Measurements from ENCODE around the gene PGAM5.

PGAM5 gene

DNA sequence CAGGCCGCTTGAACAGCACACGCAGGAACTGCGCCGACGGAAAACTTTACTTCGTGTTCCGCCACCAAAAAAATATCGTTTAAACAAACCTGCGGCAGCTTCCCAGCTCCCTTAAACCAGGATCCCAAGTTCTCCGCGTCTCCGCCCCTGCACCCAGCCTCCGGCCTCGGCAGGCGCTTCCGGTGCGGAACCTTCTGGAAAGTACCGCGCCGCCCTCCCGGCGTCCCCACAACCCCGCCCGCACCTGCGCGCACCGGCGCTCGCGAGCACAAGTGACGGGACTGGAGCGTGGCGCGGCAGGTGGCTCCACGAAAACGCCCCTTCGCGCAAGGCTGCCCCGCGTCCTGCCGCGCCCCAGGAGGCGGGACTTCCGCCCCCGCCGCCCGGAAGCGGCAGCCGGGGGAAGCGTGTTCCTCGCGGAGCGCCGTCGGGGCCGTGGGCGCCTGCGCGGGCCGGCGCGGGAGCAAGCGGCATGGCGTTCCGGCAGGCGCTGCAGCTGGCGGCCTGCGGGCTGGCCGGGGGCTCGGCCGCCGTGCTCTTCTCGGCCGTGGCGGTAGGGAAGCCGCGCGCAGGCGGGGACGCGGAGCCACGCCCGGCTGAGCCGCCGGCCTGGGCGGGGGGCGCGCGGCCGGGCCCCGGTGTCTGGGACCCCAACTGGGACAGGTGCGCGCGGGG is at the start of gene PGAM5:
TSS of gene PGAM5 (plus strand) at position 438 of the 675 bp plus-strand sequence. CDS start at position 473, 35 bp downstream.
- DNase-seq: peak; percentile 64 to 67

DNA sequence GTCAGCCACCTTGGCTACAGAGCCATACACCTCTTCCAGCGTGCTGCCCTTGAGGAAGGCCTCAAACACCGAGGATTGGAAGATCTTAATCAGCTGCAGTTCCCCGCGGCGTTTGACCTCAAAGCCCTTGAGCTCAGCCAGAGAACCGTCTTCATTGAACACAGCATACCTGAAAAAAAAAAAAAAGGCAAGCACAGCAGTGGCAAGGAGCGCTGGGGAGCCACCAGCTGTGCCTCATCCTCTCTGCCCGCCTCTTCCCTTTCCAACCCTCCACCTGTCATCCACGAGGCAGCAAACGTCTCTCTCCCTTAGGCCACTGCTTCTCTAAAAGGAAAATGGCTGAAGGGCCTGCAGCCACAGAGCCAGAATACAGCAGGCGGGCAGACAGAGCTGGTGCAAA is 49.6 kb upstream of the PGAM5 start:
- DNase-seq: no peak

DNA sequence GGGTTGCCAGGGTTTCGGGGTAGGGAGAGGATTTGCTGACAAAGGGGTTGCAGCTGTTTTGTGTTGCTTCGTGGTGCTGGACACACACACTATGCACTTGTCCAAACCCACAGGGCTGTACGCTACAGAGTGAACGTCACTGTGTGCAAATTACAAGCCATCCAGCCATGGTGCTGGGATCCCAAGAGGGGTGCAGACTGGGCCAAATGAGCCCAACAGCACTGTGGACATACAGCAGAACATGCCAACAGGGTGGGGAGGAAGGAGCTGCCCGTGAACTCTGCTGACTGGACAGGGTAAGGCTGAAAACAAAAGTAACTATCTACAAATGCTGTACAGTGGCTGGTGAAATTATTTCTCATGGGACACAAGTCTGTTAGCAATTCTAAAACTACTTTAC is 48.7 kb upstream of the PGAM5 start:
- DNase-seq: no peak

DNA sequence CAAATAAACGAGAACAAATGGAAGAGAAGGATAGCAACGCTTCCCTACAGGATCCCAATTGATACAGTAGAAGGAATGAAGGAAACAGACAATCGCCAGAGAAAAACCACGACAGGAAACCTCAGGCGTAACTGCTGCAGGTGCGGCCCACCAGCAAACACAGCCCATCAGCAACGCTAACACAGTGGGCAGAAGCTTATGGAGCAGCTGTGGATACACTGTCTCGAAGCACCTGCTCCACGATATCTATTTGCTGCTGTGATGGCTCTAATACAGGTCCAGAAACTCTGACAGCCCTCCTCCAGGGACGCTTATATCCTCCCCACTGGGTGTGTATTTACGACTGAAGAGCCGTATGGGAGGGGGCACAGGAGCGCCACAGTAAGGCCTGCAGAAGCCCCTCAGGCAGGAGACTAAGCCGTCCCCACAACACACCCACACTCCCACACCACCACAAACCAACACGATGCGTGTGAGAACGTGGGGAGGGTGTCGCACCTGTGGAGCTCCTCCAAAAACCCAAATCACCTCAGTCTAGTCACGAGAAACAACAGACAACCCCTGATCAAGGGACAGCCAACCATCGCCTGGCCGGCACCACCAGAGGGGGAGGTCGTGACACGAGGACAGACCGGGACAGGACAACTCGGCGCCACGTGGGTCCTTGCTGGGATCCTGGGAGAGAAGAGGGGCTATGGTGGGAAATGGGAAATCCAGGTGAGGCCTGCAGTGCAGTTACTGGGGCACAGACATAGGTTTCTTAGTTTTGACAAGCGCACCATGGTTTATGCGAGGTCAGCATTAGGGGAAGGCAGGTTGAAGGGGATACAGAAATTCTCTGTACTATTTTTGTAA is 47.5 kb upstream of the PGAM5 start:
- no peak for DNase-seq

DNA sequence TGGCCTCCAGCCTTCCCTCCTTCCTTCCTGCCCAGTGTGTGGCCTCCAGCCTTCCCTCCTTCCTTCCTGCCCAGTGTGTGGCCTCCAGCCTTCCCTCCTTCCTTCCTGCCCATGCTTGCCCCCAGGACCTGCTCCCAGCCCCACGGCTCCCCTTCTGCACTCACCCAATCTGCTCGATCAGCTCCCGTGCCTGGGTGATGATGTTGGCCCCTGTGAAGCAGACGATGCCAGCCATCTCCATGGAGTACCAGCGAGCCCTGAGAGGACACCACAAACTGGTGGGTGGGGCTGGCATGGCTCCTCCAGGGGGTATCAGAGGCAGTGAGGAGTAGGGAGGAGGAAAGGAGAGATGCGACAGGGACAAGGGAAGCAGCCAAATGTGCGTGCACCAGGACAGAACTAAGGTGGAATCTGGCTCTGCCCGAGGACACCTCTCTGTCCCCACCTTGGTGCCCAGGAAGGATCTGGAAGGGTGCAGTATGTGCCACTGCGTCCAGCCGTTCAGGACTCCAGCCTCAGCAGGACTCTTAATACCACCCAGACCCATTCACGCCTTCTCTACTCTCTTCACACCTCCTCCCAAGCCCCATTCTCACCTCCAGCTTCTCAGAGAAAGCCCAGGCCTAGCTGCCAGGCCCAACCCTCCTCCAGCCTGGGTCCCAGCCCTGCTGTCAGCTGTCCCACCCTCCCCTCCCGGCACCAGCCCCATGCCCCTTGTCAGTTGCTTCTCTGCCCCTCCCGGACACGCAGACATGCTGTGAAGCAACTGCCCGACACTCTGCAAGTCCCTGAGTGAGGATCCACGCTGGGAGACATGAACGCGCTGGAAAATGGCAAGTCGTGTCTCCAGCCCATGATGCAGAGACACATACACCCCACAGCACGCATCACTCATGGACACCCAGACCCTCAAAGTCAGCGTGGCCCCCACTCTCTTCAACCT is 46.2 kb upstream of the PGAM5 start:
- no peak for DNase-seq

DNA sequence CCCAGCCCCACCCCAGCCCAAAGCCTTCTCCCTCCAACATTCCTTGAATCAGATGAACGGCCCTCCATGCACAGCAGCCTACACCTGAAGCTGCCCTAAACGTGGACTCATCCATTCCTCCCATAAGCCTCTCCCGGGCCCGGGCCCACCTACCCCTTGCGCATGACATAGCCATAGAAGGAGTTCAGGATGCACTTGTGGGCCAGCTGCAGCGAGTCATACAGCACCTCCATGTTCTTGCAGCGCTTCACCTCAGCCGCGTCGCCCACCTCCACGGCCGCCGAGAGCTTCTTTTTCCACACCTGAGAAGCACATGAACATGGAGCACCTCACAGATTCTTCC is 45.5 kb upstream of the PGAM5 start:
- no peak for DNase-seq

DNA sequence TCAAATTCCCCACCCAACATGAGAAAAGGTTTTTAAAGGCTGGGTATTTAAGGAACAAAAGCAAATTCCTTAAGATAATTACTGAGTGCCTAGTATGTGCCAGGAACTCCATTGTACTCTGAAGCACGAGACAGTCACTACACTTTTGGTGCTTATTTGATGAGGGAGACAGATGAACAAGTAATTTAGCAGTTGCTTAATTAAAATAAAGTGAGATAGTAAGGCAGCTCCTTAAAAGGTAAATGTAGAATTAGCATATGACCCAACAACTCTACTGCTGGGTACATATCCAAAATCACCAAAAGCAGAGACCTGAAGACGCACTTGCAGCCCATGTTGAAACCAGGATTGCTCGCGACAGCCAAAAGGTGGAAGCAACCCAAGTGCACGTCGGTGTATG is 44.8 kb upstream of the PGAM5 start:
- DNase-seq: no peak

DNA sequence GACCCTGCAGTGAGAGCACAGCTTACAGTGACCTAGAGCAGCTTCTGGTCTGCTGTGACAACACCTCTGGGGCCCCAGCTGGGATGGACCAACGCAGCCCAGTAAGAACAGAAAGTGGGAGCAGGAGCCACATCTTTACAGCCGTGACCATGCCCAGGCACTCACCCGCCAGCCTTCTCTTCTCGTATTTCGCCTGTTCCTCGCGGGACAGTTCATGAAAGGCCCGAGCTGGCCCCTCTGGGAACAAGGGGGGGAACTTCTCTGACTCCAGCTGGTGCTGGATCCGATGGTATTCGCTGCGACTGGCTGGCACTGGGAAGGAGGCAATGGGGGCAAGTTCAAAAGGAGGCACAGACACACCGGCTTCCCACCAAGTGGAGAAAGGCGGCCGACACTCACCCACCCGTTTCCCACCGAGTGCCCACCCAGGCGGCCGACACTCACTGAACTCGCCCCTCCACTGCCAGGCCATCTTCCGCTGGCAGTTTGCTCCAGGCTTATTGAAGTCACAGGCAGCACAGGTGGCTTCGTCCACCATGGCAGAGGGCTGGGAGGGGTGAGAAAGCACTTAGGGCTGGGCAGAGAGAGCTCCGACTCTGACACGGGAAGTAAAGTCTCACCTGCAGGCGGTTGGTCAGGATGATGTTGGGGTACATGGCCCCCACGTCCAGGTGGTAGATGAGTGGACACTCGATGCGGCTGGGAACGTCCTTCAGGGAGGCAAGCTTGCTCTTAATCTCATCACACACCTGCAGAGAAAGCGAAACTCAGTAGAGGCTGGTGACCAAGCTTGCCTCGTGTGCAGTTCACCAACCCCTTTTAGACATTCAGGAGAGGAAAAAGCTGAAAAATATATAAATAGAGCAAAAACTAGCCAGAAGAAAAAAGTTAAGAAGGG is 42.2 kb upstream of the PGAM5 start:
- no peak for DNase-seq

DNA sequence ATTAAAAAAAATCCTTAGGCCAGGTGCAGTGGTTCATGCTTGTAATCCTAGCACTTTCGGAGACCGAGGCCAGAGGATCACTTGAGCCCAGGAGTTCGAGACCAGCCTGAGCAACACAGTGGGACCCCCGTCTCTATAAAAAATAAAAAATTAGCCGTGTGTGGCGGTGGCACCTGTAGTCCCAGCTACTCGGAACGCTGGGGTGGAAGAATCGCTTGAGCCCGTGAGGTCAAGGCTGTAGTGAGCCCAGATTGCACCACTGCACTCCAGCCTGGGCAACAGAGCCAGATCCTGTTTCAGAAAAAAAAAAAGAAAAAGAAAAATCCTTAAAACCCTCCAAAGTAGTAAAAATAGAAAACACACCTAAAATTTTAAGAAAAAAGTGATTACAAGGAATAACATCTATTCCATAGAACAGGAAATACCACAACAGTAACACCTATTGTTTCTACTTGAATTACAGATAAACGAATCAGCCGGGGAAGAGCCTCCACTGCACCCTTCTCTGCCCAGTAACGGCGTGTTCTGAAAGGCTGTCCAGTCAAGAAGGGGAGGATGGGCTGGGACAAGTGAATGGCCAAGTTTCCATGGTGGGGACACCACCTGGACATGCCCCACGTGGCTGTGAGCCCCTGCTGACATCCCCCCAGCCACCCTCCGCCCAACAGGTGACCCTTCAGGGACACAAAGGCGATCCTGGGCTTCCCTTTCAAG is 41.3 kb upstream of the PGAM5 start:
- no peak for DNase-seq

DNA sequence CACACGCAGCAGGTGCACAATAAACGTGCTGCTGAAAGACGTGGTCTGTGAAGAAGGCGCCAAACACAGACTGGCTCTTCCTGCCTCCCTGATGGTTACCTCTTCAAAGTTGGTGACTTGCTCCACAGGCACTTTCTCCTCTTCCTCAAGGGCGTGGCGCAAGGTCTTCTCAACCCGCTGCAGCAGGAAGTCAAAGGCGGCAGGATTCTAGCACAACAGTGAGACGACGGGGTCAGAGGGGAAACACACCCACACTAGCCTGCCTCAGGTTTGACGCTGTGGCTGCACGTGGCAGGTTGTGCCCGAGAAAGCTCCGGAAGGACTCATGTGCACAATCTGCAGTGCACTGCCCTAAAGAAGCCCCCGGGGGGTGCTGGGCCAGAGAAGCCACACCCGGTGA is 38.5 kb upstream of the PGAM5 start:
- no peak for DNase-seq

DNA sequence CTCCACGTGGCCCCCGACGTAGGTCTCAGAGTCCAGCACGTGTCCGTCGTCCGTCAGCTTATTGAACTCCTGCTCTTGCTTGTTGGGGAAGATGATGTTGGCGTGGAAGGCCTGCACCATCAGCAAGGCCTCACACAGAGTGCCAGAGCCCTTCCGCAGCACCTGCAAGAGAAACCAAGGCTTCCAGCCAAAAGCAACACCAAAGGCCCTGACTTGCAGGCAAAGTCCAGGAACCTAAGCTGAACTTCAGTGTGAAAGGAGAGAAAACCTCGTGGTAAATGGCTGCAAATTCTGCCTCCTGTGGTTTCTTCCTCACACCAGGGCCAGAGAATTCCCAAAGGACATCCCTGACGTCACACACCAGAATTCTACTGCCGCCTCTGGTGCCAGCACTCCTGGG is 38.0 kb upstream of the PGAM5 start:
- no peak for DNase-seq

DNA sequence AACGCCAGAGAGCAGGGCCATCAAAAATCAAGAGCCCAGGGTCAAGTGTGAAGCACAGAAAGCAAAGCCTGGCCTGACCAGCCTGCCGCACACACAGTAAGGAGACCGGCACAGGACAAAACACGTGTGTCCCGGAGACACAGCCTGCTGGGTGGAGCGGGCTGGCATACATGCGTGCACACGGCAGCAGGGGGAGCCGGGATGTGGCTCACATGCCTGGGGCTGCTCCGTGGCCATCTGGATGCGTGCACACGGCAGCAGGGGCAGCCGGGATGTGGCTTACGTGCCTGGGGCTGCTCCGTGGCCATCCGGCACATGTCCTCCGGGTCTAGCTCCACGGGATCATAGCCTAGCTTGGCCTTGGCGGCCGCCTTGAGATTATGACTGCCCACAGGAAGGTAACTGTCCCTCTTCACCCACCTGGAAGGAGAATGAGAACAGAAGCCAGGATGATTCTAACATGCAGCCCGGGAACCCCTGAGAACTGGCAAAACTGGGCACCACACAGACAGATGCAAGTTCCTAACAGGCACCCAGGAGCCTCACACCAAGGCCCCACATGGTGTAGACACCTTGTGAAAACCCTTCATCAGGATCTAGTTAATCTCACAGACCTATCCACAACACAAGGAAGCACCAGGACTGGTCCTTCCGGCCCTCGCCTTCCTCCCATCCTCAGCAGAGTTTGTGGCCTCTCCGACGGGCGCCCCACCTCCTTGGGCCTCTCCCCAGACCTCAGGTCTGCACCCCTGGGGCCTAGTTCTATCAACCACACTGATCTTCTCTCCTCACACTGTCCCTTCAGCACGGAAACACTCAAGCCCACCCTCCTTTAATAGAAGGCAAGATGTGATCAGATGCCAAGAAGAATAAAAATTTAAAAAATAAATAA is 37.1 kb upstream of the PGAM5 start:
- no peak for DNase-seq

DNA sequence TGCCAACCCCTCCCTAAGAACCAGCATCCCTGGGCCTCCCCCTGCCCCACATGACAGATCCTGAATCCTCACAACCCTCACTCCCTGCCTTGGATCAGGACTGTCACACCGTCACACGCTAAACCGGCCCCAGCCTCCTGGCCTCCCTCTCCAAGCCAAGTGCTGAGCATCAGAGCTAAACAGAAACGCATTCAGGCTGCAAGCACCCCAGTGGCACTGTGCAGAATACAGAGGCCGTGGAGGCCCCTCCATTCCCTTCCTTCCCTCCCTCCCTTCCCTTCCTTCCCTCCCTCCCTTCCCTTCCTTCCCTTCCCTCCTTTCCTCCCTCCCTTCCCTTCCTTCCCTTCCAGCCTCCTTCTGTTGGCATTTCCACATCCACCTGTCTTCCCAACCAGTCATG is 36.1 kb upstream of the PGAM5 start:
- no peak for DNase-seq

DNA sequence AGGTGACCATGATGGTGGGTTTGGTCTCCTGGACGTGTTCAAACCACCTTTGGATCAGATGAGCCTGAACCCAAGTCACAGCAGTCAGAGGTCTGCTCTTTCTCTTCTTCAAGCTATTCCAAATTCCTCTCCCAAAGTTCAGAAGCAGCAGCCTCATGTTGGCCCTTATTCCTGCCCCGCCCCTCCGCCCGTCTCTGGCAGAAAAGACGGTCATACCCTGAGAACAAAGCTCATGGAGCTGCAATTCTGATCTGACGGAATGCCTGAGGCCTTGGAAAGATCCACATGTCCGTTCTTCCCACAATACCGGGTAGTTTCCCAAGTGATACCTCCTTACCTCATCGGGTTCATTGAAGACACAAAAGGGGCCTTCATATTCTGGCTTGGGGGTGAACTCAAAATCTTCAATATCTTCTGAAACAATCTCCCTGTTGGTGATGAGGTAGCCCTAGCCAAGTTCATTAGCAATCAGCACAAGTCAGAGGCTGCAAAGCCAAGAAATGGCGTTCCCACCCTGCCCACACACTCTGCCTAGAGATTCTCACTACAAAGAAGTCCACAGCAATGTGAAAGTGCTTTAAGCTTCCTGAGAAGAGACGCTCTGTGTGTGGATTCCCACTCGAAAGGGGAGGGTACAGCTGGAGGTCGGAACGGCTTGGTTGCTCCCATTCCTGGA is 34.7 kb upstream of the PGAM5 start:
- DNase-seq: no peak

DNA sequence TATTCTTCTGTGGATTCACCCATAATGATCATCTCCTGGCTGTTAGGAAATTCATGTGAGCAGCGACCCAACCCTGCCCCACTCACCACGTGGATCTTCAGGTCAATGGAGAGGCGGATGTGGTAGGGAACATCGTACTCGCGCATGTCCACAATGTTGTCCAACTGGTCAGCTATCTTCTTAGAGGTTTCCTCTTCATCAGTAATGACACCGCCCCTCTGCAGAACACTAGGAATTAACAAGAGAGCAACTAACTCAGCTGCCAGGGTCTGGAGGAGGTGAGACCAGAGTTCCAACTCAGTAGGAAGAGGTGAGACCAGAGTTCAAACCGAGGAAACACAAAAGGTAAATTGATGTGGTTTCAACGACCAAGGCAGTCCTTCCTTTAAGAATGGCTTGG is 33.1 kb upstream of the PGAM5 start:
- DNase-seq: no peak

DNA sequence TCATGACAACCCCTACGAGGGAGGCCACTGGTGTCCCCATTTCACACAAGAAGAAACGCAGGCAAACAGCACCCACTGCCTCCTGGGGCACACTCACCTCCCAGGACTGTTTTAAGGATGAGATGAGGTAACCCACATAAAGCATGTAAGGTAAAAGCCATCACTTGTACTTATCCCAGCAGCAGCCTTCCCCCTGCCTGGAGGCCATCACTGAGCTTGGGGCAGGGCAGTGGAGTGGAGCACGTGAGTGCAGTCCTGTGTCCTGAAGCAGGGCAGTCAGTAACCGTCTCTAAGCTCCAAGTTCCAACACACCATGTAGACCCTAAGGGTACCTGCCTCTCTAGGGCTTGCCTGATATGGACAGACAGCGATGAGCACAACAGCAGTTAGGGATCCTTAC is 25.2 kb upstream of the PGAM5 start:
- no peak for DNase-seq

DNA sequence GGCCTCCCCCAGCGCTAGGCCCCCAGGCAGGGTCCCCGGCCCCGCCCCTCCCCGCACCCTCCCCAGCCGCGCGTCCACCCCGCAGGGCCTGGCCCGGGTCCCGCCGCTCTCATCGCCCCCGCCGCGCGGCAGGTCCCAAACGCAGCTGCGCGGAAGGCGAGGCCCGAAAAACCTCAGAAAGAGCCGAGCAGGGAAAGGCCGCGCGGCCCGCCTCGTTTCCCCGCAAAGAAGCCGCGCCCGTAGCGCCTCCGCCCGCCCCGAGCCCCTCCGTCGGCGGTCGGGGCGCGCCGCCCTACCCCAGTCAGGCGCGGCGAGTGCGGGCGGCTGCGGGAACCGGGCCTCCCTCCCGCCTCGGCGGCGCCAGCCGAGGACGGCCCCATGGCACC is 23.8 kb upstream of the PGAM5 start:
- DNase-seq: no peak

DNA sequence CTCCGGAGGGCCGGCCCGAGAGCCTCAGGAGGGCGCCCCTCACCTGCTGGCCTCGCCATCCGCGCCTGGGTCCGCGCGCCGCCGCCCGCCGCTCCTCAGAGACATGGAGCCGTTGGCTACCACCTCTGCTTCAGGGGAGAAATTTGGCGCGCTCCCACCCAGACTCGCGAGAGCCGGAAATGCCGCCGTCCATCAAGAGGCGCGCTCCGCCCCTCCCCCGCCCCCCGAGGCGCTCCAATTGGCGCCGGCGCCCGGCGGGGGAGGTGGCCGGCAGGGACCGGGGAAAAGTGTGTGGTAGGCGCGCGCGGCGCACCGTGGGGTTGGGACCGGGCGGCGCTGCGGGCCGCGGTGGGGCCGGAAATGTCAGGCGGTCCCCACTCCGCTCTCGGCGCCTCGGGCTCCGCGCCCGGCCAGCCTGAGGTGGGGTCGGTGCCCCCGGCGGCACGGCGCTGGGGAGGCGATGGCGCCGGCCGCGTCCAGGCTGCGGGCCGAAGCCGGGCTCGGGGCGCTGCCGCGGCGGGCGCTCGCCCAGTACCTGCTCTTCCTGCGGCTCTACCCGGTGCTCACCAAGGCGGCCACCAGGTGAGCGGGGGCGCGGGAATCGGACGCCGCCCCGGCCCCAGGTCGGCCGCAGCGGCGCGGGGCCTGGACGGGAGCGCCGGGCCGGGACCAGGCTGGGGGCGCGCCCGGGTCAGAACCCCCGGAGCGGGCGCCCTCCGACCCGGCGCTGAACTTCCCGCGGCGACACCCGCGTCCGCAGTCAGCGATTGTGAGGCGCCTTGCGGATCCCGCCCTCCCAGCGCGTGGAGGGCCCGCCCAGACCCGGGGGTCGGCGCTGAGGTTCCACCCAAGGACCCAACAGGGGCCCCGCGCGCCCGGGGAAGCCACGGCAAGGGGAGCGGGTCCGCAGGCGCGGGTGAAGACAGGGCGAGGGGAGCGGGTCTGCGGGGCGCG is 23.2 kb upstream of the PGAM5 start, which contains the start of the genes POLE and PXMP2:
TSS of gene POLE (minus strand) at position 132 of the 954 bp plus-strand sequence. CDS start at position 105, 27 bp downstream.
TSS of gene PXMP2 (plus strand) at position 377 of the 954 bp plus-strand sequence. CDS start at position 461, 84 bp downstream.
- peak; percentile 88 for DNase-seq
